Progenitor cell of endocrine pancreas (in vitro differentiated cells): ENCODE measurements around the gene ANTXRL. TPM values are rescaled to one million over a fixed set of nuclear protein-coding genes. Genes with fewer than 3 reads are reported as not detected.
"Not testable (repeated sequence)": the region's sequence is repeated elsewhere in the genome, so short reads cannot be mapped to it uniquely, and the experiment has no call there.

Experiments used
- DNase-seq: peaks from one replicate; pipeline ENCODE4 v3.0.0; 2021; ENCODE audit warnings: low spot score; ENCODE audit not compliant: unreplicated experiment
- H3K27ac Mint-ChIP-seq: 2 replicates; pipeline ENCODE4 v1.8.0; 2021; ENCODE audit warnings: mild to moderate bottlenecking, moderate library complexity, mixed read lengths
- H3K27me3 Mint-ChIP-seq: 2 replicates; pipeline ENCODE4 v1.8.0; 2021; ENCODE audit warnings: mixed read lengths
- H3K36me3 Mint-ChIP-seq: 2 replicates; pipeline ENCODE4 v1.8.0; 2022; ENCODE audit warnings: mixed read lengths; ENCODE audit not compliant: insufficient read depth
- H3K4me1 Mint-ChIP-seq: 2 replicates; pipeline ENCODE4 v1.8.0; 2021; ENCODE audit warnings: low read depth, mixed read lengths
- H3K4me3 Mint-ChIP-seq: 2 replicates; pipeline ENCODE4 v1.8.0; 2021; ENCODE audit warnings: low read depth, mild to moderate bottlenecking, moderate library complexity, mixed read lengths
- H3K9me3 Mint-ChIP-seq: 2 replicates; pipeline ENCODE4 v1.8.0; 2021; ENCODE audit warnings: low read depth, mixed read lengths
- CTCF ChIP-seq: fragments of 200-600 bp; sonication (generic); IDR thresholded peaks from one replicate; pipeline ENCODE4 v1.5.0; 2021; ENCODE audit warnings: antibody characterized with exemption, mild to moderate bottlenecking; ENCODE audit not compliant: unreplicated experiment
- total RNA-seq: library from RNA; stranded (reverse); gene quantifications from 2 replicates; pipeline ENCODE4 v1.2.1, GENCODE V29; 2021

The ANTXRL gene
- total RNA-seq, 1 donor from 2014 or later: not detected

GRCh38 chr10:46257099-46257498 lies 29.7 kb upstream of the ANTXRL start:
- Mint-ChIP-seq H3K4me1 (no peaks in the 10 kb centered on the region), H3K27ac (no peak overlapping the region), H3K4me3 (no peak overlapping the region), H3K36me3 (no peaks in the 10 kb centered on the region), H3K9me3 (no peaks in the 10 kb centered on the region), H3K27me3 (peaks cover 10% of the 10 kb centered on the region)
- DNase-seq: no peak
- no peak for TF ChIP-seq CTCF

GRCh38 chr10:46262906-46263560 lies 23.8 kb upstream of the ANTXRL start:
- not testable (repeated sequence) for DNase-seq, H3K4me3 Mint-ChIP-seq, H3K36me3 Mint-ChIP-seq, H3K27ac Mint-ChIP-seq, H3K4me1 Mint-ChIP-seq, H3K27me3 Mint-ChIP-seq, H3K9me3 Mint-ChIP-seq

- H3K36me3 Mint-ChIP-seq: no peaks in the 10 kb centered on the region
- no peak for DNase-seq
Observed at GRCh38 chr10:46263831-46264268, 22.9 kb upstream of the ANTXRL start.

GRCh38 chr10:46264336-46264735 lies 22.5 kb upstream of the ANTXRL start:
- no peaks in the 10 kb centered on the region for H3K27me3 Mint-ChIP-seq
- no peak for TF ChIP-seq CTCF
- no peaks in the 10 kb centered on the region for H3K9me3 Mint-ChIP-seq
- no peak overlapping the region for H3K27ac Mint-ChIP-seq
- H3K4me1 Mint-ChIP-seq: no peaks in the 10 kb centered on the region
- DNase-seq: no peak
- H3K36me3 Mint-ChIP-seq: no peaks in the 10 kb centered on the region
- H3K4me3 Mint-ChIP-seq: no peak overlapping the region

More at GRCh38 chr10:46263831-46264268, 22.9 kb upstream of the ANTXRL start:
- Mint-ChIP-seq H3K9me3 (no peaks in the 10 kb centered on the region), H3K27ac (no peak overlapping the region), H3K4me3 (no peak overlapping the region), H3K4me1 (no peaks in the 10 kb centered on the region), H3K27me3 (no peaks in the 10 kb centered on the region)
- TF ChIP-seq CTCF: no peak

- Mint-ChIP-seq H3K27ac (no peak overlapping the region), H3K36me3 (no peaks in the 10 kb centered on the region), H3K4me3 (no peak overlapping the region), H3K27me3 (no peaks in the 10 kb centered on the region), H3K4me1 (no peaks in the 10 kb centered on the region), H3K9me3 (no peaks in the 10 kb centered on the region)
- DNase-seq: no peak
- TF ChIP-seq CTCF: no peak
Observed at GRCh38 chr10:46264737-46265368, 21.9 kb upstream of the ANTXRL start.

GRCh38 chr10:46265566-46266305 lies 21.1 kb upstream of the ANTXRL start:
- DNase-seq, H3K27me3 Mint-ChIP-seq, H3K27ac Mint-ChIP-seq, H3K4me1 Mint-ChIP-seq, H3K4me3 Mint-ChIP-seq, H3K9me3 Mint-ChIP-seq, H3K36me3 Mint-ChIP-seq: not testable (repeated sequence)
